ENCODE results near the gene DPP4. TPM values are rescaled to one million over a fixed set of nuclear protein-coding genes. Genes with fewer than 3 reads are reported as not detected.
A peak's percentile ranks its signal among the peaks of the same experiment; 100 is the strongest.
"Not testable (repeated sequence)": the region's sequence is repeated elsewhere in the genome, so short reads cannot be mapped to it uniquely, and the experiment has no call there.

DPP4 gene
- total RNA-seq, 1 donor from 2014 or later, result 3.8 TPM

DNA sequence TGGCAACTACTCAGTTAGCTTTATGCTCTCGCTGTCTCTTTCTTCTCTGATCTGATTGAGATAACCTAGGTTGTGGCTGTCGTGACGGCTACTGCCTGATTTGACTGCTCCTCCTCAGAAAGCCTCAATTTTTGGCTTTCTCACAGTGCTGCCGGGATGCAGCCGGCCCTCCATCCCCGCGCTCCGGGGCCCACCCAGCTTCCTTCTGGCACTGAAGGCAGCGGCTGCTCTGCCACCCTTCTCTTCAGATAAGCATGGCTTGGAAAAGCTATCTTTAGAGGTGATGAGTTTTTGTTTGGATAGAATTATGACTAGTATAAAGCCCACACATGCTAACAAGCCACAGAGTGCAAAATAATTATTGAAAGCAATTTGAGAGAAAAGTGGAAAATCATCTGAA, 102.5 kb downstream of the DPP4 start:
- DNase-seq (ENCODE audit: extremely low read depth, low read depth, low spot score), result no peak

DNA sequence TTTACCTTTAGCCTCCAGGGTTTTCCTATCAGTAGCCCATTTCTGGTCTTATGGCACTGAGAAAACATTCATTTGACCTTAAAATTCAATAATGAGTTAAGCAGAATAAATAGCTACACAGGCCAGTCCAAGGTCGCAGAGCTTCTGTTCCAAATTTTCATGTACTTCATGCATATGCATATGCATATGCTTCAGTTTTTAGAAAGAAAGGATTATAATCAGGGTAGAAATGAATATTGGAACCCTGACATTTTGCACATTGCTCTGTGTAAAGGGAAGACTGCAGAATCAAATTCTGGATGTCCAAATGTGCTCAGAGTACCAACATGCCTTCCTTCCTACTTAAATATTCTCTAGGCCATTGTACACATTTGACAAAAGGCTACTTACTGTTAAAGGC, 104.9 kb downstream of the DPP4 start:
- DNase-seq (ENCODE audit: extremely low read depth, low read depth, low spot score), result no peak

DNA sequence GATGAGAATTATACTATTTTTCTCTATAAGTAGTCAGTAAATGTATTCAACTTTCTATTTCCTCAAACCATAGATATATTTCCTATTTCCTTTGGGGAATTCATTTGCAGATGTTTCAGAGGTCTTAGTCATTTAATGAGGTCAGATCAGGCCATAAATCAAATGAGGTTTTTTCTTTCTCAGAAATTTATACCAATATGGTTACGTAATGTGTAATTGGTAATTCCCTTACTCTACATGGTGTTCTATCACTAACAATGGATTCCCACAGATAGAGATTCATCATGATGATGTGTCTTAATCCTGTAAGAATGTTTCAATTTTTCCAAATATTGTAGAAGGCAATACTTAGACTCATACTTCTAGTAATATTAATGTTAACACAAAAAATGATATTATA, 108.0 kb downstream of the DPP4 start:
- DNase-seq (ENCODE audit: extremely low read depth, low read depth, low spot score), result no peak

DNA sequence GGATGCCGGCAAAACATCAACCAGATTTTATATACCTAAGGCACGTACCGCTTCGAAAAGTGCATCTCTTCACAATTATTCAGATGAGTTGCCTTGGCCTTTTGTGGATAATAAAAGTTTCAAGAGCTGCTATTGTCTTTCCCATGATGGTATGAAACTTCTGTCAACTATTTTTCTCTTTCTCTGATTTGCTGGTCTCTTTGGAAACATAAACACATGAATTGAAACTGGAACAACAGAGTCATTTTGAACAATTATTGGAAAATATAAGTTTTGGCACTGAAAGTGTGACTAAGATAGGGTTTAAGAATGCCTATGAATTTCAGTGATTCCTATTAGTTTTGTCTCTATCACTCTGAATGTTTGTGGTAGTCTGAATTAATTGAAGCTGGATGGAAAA, 109.9 kb downstream of the DPP4 start:
- DNase-seq (ENCODE audit: extremely low read depth, low read depth, low spot score), result no peak

DNA sequence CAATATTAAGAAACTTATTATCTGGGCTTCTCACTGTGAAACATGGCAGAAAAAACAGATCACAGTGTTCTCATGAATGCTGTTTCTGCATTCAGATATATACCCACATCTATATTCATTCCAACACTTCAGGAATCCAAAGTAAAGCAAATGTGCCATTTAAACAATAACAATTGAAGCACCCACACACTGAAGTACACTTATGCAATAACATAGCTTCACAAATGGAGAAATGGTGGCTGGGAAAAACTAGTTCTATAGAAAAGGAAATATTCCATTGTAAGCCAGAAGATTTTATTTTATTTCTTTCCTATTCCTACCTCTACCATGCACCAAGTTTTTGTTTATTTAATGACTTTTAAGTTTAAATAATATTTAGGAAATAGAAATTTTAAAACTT, 111.9 kb downstream of the DPP4 start:
- no peak for DNase-seq (ENCODE audit: extremely low read depth, low read depth, low spot score)

DNA sequence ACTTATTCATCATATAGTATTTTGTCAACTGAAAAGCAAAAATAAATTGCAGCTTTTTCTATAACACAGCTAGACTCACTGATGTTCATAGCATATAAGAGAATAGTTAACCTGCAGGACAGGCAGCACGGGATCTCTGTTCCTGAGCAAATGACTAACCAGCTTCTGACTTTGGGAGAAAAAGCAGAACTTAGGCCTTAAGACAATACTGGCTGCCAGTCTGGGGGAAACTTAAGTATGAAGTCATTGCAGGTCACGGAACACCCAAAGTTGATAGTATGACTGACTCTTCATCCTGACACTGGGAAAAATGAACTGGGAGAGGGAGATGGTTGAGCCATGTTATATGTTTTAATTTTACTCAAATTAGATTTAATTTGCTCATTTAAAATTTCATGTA, 113.0 kb downstream of the DPP4 start:
- no peak for DNase-seq (ENCODE audit: extremely low read depth, low read depth, low spot score)

DNA sequence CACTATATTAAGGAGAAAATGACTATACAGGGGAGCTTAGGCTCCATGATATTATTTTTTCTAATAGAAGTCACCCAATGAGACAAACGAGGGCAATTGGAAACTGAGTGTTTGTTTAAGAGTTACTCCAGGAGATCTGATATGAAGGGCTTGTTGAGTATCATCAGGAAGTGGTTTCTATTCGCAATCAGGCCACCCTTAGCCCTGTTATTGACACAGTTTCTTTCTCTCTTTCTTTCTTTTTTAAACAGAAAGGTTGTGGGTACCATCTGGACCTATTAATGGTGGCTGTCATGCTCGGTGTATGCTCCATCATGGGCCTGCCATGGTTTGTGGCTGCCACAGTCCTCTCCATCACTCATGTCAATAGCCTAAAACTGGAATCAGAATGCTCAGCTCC, 117.3 kb downstream of the DPP4 start:
- DNase-seq (ENCODE audit: extremely low read depth, low read depth, low spot score), result no peak

DNA sequence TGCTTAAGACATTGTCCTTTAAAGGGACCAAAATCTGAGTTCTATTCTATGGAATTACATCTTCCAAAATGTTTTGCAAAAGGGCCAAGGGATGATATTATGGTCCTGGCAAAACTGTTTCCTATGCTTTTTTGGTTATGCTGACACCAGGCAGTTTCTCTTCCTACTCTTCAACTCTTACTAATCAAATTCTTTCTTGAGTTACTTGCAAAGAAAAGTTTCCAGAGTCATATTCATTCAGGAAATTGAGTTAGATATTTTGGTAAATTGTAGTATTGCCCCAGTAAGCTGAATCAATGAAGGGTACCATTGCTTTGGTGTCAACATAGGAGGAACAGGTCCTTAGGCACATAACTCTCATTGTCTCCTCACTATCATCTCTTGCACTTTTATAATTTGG, 118.8 kb downstream of the DPP4 start:
- DNase-seq (ENCODE audit: extremely low read depth, low read depth, low spot score), result no peak

DNA sequence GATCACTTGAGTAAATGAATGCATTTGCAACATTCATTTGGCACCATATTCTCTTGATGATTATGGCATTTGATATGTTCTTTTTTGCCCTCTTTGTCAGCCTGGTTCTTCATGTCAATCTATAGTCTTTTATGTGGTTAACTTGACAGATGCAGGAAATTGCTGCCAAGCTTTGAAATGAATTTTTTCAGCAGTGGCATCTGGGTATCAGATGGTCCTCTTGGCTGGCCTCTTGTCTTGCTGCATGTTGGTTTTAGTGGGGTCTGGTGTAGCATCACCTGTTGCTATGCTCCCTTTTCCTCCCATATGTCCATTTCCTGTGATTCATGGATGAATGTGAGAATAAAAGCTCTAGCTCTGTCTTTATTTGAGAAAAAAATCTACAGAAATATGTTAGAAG, 119.9 kb downstream of the DPP4 start:
- no peak for DNase-seq (ENCODE audit: extremely low read depth, low read depth, low spot score)

DNA sequence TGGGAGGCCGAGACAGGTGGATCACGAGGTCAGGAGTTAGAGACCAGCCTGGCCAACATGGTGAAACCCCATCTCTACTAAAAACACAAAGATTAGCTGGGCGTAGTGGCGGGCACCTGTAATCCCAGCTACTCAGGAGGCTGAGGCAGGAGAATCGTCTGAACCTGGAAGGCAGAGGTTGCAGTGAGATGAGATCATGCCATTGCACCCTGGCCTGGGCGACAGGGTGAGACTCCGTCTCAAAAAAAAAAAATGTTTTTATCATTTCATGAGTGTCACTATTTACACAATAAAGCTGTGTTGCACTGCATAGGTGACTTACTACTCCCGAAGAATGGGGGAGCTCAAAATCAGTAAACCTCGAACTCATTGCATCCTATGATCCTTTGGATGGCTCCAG, 120.6 kb downstream of the DPP4 start:
- DNase-seq (ENCODE audit: extremely low read depth, low read depth, low spot score), result not testable (repeated sequence)

DNA sequence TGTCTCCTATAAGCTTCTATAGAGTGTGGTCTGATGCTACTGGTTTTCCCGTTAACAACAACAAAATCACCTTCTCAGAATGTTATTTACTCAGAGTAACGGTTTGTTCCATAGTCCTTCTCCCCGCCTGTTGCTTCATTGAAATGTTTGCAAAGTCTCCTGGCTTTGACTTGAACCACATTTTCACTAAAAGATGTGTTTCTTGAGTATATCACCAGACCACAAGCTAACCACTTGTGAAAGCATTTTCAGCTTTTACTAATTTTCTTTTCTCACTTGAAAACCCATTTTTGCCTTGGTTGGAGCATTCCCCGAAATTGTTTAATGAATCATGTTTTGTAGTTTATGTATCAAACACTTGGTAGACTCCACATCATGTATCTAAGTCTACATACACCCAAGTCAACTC, 121.2 kb downstream of the DPP4 start:
- no peak for DNase-seq (ENCODE audit: extremely low read depth, low read depth, low spot score)

DNA sequence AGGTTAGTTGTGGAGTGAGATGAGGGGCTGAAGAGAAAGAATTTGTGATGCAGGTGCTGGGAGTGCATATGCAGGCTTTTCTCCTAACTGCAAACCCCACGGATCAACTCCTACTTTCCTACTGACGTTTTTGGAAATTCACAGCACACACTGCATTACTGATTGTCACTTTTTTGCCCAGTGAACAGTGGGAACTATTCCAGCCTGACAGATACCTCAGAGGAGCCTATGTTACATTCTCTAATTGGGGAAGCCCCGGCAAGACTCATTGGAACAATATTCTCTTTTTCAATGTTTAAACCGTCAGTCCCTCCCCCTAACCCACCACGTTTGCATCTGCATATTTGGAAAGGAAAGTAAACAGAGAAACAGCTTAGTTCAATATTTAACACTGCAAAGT, 126.2 kb downstream of the DPP4 start:
- DNase-seq (ENCODE audit: extremely low read depth, low read depth, low spot score), result no peak

DNA sequence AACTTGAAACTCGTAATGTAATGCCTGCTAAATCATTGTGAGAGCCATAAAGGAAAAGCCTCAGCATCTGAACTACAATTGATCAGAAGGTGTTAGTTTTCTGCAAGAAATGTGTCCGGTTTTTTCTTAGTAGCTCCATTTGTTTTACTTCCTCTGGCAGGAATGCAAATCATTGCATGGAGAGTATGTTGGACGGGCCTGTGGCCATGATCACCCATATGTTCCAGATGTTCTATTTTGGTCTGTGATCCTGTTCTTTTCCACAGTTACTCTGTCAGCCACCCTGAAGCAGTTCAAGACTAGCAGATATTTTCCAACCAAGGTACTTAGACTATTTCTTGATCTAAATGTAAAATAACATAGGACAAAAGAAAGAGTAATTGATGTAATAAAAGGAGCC, 126.6 kb downstream of the DPP4 start:
- DNase-seq (ENCODE audit: extremely low read depth, low read depth, low spot score), result no peak

DNA sequence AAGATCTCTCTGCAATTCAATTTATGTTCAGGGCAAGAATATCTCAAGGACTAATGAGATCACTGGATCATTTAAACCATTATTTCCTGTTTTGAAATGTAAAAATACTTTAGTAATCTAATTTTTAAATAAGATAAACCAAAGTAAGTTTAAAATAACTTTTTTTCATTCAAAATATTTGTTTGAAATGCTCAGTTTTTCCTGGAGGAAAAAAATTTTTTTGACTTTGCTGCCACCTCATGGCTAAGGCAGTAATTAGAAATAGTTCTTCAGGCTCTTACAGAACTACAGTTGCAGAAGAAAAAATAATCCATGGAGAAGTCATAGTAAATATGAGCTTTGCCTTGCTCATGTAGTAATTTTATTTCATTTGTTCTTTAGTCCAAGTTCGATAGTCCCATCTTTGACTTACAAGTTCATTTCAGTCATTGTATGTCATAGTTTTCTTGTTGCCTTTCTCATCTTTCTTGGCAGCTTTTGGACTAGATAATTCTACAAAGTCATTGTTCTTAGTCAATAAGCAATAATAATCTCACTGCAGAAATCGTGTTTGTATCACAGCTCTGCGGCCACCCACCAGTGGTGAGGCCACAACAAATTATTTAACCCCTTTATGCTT, 127.4 kb downstream of the DPP4 start:
- peak; percentile 39 for DNase-seq (ENCODE audit: extremely low read depth, low read depth, low spot score)

DNA sequence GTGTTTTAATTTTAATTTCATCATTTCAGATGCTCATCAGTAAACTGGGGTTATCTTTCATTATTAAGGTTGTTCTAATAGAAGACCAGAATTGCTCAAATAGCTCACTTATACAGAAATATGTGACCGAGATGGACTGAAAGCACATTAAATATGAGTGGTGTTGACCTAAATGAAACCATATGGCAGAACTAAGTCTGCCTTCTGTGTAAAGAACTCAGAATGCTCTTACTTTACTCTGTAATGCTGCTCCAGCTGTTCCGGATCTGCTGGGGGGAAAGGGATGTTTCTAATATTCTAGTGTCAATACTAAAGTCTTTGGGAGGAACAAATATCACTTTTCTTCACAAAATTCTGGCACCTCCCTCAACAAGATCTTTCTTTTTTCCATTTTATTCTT, 131.0 kb downstream of the DPP4 start:
- DNase-seq (ENCODE audit: extremely low read depth, low read depth, low spot score), result no peak

Other genes with a start within 250 kb of the DPP4 start
- not detected in 2 replicates for gene GCG, start 78.0 kb upstream of the DPP4 start, total RNA-seq
- 17.8 and 50.0 TPM in 2 replicates for gene FAP, start 169.2 kb upstream of the DPP4 start, total RNA-seq
- 15.8 and 42.4 TPM in 2 replicates for gene IFIH1, start 244.5 kb upstream of the DPP4 start, total RNA-seq